Right lobe of liver (tissue), 4 donors: ENCODE measurements around the gene PARVB.

ENCODE experiments used
- POLR2A ChIP-seq: fragments of 450-650 bp; IDR thresholded peaks from one replicate; pipeline ENCODE4 v1.6.1; 2017; ENCODE audit warnings: antibody characterized with exemption, mild to moderate bottlenecking
- TF ChIP-seq, protein P1 (sequence below), 4 donors: fragments of 200-600 bp in 3 of 4; fragments of 450-650 bp in 1 of 4; IDR thresholded peaks; one replicate each; pipeline versions ENCODE4 v1.5.1 to v1.8.0; 2016 to 2022; ENCODE audit warnings: antibody characterized with exemption in 4 of 4, mild to moderate bottlenecking in 2 of 4
- donor health status: DM: no; HTN: no; CAD: no.
- donor health status: DM: no; HTN: no; CAD: no.
- donor health status: DM: no; HTN: yes; CAD: no.

DNA sequence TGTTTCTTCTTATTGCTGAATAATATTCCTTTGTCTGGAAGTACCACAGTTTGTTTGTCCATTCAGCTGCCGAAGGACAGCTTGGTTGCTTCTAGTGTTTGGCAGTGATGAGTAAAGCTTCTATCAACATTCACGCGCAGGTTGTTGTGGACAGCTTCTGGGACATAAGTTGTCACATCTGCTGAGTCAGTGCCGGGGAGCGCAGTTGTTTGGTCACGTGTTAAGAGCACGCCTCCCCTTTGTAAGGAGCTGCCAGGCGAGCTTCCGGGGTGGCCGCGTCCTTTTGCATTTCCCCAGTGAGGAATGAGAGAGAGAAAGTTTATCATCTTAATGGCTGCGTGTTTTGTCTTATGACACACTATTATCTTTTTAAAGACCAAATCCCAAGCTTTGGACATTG, 38.6 kb upstream of the PARVB start:
- TF ChIP-seq, protein P1, sequence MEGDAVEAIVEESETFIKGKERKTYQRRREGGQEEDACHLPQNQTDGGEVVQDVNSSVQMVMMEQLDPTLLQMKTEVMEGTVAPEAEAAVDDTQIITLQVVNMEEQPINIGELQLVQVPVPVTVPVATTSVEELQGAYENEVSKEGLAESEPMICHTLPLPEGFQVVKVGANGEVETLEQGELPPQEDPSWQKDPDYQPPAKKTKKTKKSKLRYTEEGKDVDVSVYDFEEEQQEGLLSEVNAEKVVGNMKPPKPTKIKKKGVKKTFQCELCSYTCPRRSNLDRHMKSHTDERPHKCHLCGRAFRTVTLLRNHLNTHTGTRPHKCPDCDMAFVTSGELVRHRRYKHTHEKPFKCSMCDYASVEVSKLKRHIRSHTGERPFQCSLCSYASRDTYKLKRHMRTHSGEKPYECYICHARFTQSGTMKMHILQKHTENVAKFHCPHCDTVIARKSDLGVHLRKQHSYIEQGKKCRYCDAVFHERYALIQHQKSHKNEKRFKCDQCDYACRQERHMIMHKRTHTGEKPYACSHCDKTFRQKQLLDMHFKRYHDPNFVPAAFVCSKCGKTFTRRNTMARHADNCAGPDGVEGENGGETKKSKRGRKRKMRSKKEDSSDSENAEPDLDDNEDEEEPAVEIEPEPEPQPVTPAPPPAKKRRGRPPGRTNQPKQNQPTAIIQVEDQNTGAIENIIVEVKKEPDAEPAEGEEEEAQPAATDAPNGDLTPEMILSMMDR (IDR thresholded peaks at IDR 0.05): no peak
- TF ChIP-seq POLR2A: no peak
